ENCODE data around the gene RAB1B. TPM values are rescaled to one million over a fixed set of nuclear protein-coding genes. Genes with fewer than 3 reads are reported as not detected.

The RAB1B gene
- total and polyA plus RNA-seq, 12 donors, result 117 to 153 (median 132) TPM

GRCh38 chr11:66238786-66239413 is 29.5 kb upstream of the RAB1B start:
- Histone ChIP-seq H3K4me3 (no peak overlapping the region), H3K9me3 (no peaks in the 10 kb centered on the region), H3K36me3 (peaks cover 0 to 100% (median 56%) of the 10 kb centered on the region in 9 donors), H3K4me1 (peaks cover 0 to 11% (median 3%) of the 10 kb centered on the region in 9 donors), H3K27ac (no peak overlapping the region), H3K27me3 (no peaks in the 10 kb centered on the region)
- DNase-seq (no peak), ATAC-seq (no peak)
- 86 to 91% methylated on average over 17 of the region's 17 CpGs for WGBS, 2 donors
- intact Hi-C loops (cut with DNase I), result no loop called here
- TF ChIP-seq, protein P1, sequence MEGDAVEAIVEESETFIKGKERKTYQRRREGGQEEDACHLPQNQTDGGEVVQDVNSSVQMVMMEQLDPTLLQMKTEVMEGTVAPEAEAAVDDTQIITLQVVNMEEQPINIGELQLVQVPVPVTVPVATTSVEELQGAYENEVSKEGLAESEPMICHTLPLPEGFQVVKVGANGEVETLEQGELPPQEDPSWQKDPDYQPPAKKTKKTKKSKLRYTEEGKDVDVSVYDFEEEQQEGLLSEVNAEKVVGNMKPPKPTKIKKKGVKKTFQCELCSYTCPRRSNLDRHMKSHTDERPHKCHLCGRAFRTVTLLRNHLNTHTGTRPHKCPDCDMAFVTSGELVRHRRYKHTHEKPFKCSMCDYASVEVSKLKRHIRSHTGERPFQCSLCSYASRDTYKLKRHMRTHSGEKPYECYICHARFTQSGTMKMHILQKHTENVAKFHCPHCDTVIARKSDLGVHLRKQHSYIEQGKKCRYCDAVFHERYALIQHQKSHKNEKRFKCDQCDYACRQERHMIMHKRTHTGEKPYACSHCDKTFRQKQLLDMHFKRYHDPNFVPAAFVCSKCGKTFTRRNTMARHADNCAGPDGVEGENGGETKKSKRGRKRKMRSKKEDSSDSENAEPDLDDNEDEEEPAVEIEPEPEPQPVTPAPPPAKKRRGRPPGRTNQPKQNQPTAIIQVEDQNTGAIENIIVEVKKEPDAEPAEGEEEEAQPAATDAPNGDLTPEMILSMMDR (IDR thresholded peaks at IDR 0.05), result no peak

GRCh38 chr11:66239511-66239910 is 28.9 kb upstream of the RAB1B start:
- H3K27me3 ChIP-seq, result no peaks in the 10 kb centered on the region
- WGBS, 2 donors, result 84 to 86% methylated on average over 3 of the region's 3 CpGs
- H3K4me3 ChIP-seq, result no peak overlapping the region
- no peak for DNase-seq
- H3K27ac ChIP-seq, result no peak overlapping the region
- TF ChIP-seq, protein P1 (IDR thresholded peaks at IDR 0.05), result no peak
- intact Hi-C loops (cut with DNase I), result no loop called here
- peaks cover 0 to 11% (median 3%) of the 10 kb centered on the region in 9 donors for H3K4me1 ChIP-seq
- H3K9me3 ChIP-seq, result no peaks in the 10 kb centered on the region
- peaks cover 0 to 100% (median 50%) of the 10 kb centered on the region in 9 donors for H3K36me3 ChIP-seq
- ATAC-seq, result no peak

DNA sequence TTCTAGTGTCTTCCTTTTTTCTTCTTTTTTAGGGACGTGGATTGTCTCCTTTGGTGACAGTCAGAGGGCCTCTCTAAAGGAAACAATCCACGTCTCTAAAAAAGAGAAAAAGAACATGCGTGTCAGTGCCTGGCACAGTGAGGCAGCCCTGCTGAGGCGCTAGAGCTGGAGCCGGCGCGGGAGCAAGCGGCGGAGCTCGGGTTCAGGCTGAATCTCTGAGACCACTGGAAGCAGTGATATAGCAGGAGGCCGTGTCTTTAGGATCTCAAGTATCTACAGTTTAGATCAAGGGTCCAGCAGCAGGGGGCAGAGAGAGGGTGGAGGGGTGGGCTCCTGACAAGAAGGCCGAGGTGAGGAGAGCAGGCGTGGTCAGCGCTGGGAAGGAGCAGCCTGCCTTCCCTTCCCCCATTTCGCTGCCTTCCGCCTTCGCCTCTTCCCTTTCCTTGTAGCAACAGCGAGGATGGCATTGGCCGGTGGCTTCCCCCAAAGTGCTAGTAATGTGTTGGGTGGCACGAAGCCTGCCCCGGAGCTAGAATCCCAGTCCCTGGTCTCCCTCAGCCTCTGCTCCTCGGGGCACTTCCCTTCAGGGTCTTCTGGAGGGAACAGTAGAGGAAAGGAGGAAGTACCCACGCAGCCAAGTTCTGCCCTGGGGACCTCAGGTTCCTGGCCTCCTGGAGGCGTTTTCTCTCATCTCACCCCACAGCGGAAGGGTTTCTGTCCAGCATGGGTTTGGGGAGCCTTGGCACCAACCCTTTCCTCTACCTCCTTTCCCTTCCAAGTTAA is 28.2 kb upstream of the RAB1B start:
- H3K9me3 ChIP-seq, result no peaks in the 10 kb centered on the region
- ATAC-seq, result no peak
- peaks cover 0 to 11% (median 3%) of the 10 kb centered on the region in 9 donors for H3K4me1 ChIP-seq
- peaks cover 0 to 100% (median 43%) of the 10 kb centered on the region in 9 donors for H3K36me3 ChIP-seq
- no peak overlapping the region for H3K4me3 ChIP-seq
- H3K27ac ChIP-seq, result no peak overlapping the region
- TF ChIP-seq, protein P1 (IDR thresholded peaks at IDR 0.05), result no peak
- intact Hi-C loops (cut with DNase I), result loop anchor here in 1 of 10 donors (5.0 kb wide), 1 partner anchor 48 kb away; no protein-coding TSS in a partner anchor
- 87% methylated on average over 25 of the region's 25 CpGs for WGBS, 2 donors
- DNase-seq, result no peak
- H3K27me3 ChIP-seq, result no peaks in the 10 kb centered on the region

DNA sequence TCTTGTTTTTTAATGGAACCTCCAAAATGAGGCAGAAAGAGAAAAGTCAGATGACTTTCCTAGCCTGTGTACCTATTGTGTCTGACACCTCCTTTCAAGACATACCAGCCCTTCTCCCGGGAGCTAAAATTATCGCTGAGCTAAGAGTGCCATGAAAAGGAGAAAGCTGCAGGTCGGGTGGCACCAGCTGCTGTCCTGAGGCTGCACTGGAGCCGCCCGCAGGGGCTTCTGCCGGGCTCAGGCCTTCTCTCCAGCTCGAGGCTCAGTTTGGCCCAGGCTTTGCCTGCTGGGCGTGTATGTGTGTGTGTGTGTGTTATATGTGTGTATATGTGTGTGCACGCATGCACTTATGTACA is 27.7 kb upstream of the RAB1B start:
- intact Hi-C loops (cut with DNase I), result loop anchor here in 1 of 10 donors (5.0 kb wide), 1 partner anchor 48 kb away; no protein-coding TSS in a partner anchor
- ATAC-seq, result no peak
- 88 to 94% methylated on average over 9 of the region's 9 CpGs for WGBS, 2 donors
- DNase-seq, result no peak
- Histone ChIP-seq H3K36me3 (peaks cover 0 to 97% (median 39%) of the 10 kb centered on the region in 9 donors), H3K4me1 (peaks cover 0 to 11% (median 3%) of the 10 kb centered on the region in 9 donors), H3K27me3 (no peaks in the 10 kb centered on the region), H3K4me3 (no peak overlapping the region), H3K9me3 (no peaks in the 10 kb centered on the region), H3K27ac (no peak overlapping the region)
- TF ChIP-seq, protein P1 (IDR thresholded peaks at IDR 0.05), result no peak

Data from heart right ventricle (tissue), 16 donors.